Measurements from ENCODE around the gene SGSH. TPM values are rescaled to one million over a fixed set of nuclear protein-coding genes. Genes with fewer than 3 reads are reported as not detected.
"Not testable (repeated sequence)": the region's sequence is repeated elsewhere in the genome, so short reads cannot be mapped to it uniquely, and the experiment has no call there.

The SGSH gene
- total RNA-seq, 1 experiment from 2014 or later: 5.9 TPM

- DNase-seq (ENCODE audit: low spot score): no peak
These were observed 8.0 kb downstream of the SGSH start for GRCh38 chr17:80212109-80212508.

GRCh38 chr17:80210348-80211108 lies 9.6 kb downstream of the SGSH start:
- no peak for DNase-seq (ENCODE audit: low spot score)

- no peak for DNase-seq (ENCODE audit: low spot score)
These were observed 10.4 kb downstream of the SGSH start for GRCh38 chr17:80209765-80210164.

- DNase-seq (ENCODE audit: low spot score): no peak
These were observed 12.1 kb downstream of the SGSH start for GRCh38 chr17:80208050-80208449.

- DNase-seq (ENCODE audit: low spot score): no peak
These were observed 14.3 kb downstream of the SGSH start for GRCh38 chr17:80205811-80206210.

- no peak for DNase-seq (ENCODE audit: low spot score)
These were observed 15.3 kb downstream of the SGSH start for GRCh38 chr17:80204626-80205468.

GRCh38 chr17:80203471-80203963 lies 16.6 kb downstream of the SGSH start:
- no peak for DNase-seq (ENCODE audit: low spot score)

- DNase-seq (ENCODE audit: low spot score): no peak
These were observed 17.9 kb downstream of the SGSH start for GRCh38 chr17:80202197-80202596.

- DNase-seq (ENCODE audit: low spot score): no peak
These were observed 18.7 kb downstream of the SGSH start for GRCh38 chr17:80201446-80201845.

- not testable (repeated sequence) for DNase-seq (ENCODE audit: low spot score)
These were observed 20.8 kb downstream of the SGSH start for GRCh38 chr17:80199295-80199694.

- no peak for DNase-seq (ENCODE audit: low spot score)
These were observed 21.9 kb downstream of the SGSH start for GRCh38 chr17:80198144-80198661.

- DNase-seq (ENCODE audit: low spot score): no peak
These were observed 23.5 kb downstream of the SGSH start for GRCh38 chr17:80196652-80197051.

- peak; percentile 28 for DNase-seq (ENCODE audit: low spot score)
These were observed 24.2 kb downstream of the SGSH start for GRCh38 chr17:80195671-80196529.

GRCh38 chr17:80195141-80195540 lies 25.0 kb downstream of the SGSH start:
- DNase-seq (ENCODE audit: low spot score): no peak

- DNase-seq (ENCODE audit: low spot score): peak; percentile 30
These were observed 28.1 kb downstream of the SGSH start for GRCh38 chr17:80191865-80192661.

- DNase-seq (ENCODE audit: low spot score): no peak
These were observed 28.9 kb downstream of the SGSH start for GRCh38 chr17:80191192-80191591.

- DNase-seq (ENCODE audit: low spot score): no peak
These were observed 29.4 kb downstream of the SGSH start for GRCh38 chr17:80190716-80191115.

GRCh38 chr17:80189611-80190010 lies 30.5 kb downstream of the SGSH start:
- no peak for DNase-seq (ENCODE audit: low spot score)

- no peak for DNase-seq (ENCODE audit: low spot score)
These were observed 32.6 kb downstream of the SGSH start for GRCh38 chr17:80187515-80187941.

- DNase-seq (ENCODE audit: low spot score): no peak
These were observed 33.0 kb downstream of the SGSH start for GRCh38 chr17:80187090-80187489.

GRCh38 chr17:80185968-80186367 lies 34.2 kb downstream of the SGSH start:
- no peak for DNase-seq (ENCODE audit: low spot score)

All from HT-29 (cell line).